PC-3 (cell line): ENCODE results near the gene CYB561D1. TPM values are rescaled to one million over a fixed set of nuclear protein-coding genes. Genes with fewer than 3 reads are reported as not detected.

Experiments
- ATAC-seq: fragments of 200-7000 bp; cut with Tn5 transposase; 2 replicates; pipeline ENCODE4 v1.9.1; 2020; ENCODE audit warnings: mild to moderate bottlenecking, moderate library complexity
- BruUV-seq: library from RNA; stranded (reverse); fragments of 400-500 nt; replicated peaks from 2 replicates; lab custom pipeline; 2021; lab: Mats Ljungman, UMichigan
- CTCF ChIA-PET: fragments of 300-600 bp; sonication (Branson Sonifier 250); formaldehyde crosslinking; loops from one replicate; lab custom pipeline; 2022; ENCODE audit warnings: antibody characterized with exemption; lab: Charles Lee
- POLR2A ChIA-PET: fragments of 300-600 bp; sonication (Branson Sonifier 250); formaldehyde crosslinking; loops from one replicate; lab custom pipeline; 2022; ENCODE audit warnings: antibody characterized with exemption; ENCODE audit not compliant: unreplicated experiment; lab: Charles Lee
- DNase-seq: peaks from one replicate; pipeline ENCODE4 v3.0.0-alpha.2; 2015
- H2AFZ ChIP-seq: fragments of 300-600 bp; sonication (generic); 2 replicates; pipeline ENCODE4 v1.6.0; 2016; ENCODE audit warnings: antibody characterized with exemption, low read length
- H3F3A ChIP-seq: fragments of 300-600 bp; sonication (generic); one replicate; pipeline ENCODE4 v1.6.0; 2017; ENCODE audit warnings: antibody characterized with exemption, low read length, control low read depth, mild to moderate bottlenecking; ENCODE audit not compliant: unreplicated experiment
- H3K27ac ChIP-seq: fragments of 300-600 bp; sonication (generic); 2 replicates; pipeline ENCODE4 v1.5.1; 2016; ENCODE audit warnings: mild to moderate bottlenecking, low read length
- H3K27me3 ChIP-seq: fragments of 300-600 bp; sonication (generic); 2 replicates; pipeline ENCODE4 v1.6.1; 2016; ENCODE audit warnings: low read length, mixed read lengths
- H3K36me3 ChIP-seq: fragments of 300-600 bp; sonication (generic); 2 replicates; pipeline ENCODE4 v1.6.1; 2016; ENCODE audit warnings: low read depth, mixed run types, low read length, mixed read lengths
- H3K4me1 ChIP-seq: fragments of 300-600 bp; sonication (generic); 2 replicates; pipeline ENCODE4 v1.5.1; 2016; ENCODE audit warnings: low read length; ENCODE audit not compliant: insufficient read depth
- H3K4me2 ChIP-seq: fragments of 300-600 bp; sonication (generic); 2 replicates; pipeline ENCODE4 v1.6.0; 2016; ENCODE audit warnings: low read length
- H3K4me3 ChIP-seq: fragments of 300-600 bp; sonication (generic); 2 replicates; pipeline ENCODE4 v1.5.1; 2016; ENCODE audit warnings: mild to moderate bottlenecking, low read length, mixed read lengths
- H3K79me2 ChIP-seq: fragments of 300-600 bp; sonication (generic); 2 replicates; pipeline ENCODE4 v1.6.1; 2017; ENCODE audit warnings: low read length, mixed read lengths
- H3K9ac ChIP-seq: fragments of 300-600 bp; sonication (generic); 2 replicates; pipeline ENCODE4 v1.6.0; 2016; ENCODE audit warnings: mild to moderate bottlenecking, low read length
- H3K9me2 ChIP-seq: fragments of 300-600 bp; sonication (generic); replicated peaks from 2 replicates; pipeline ENCODE4 v1.6.1; 2016; ENCODE audit warnings: mixed run types, low read length, mixed read lengths
- H3K9me3 ChIP-seq: fragments of 300-600 bp; sonication (generic); 2 replicates; pipeline ENCODE4 v1.6.1; 2016; ENCODE audit warnings: low read length, mixed read lengths
- H4K20me1 ChIP-seq: fragments of 300-600 bp; sonication (generic); 2 replicates; pipeline ENCODE4 v1.6.1; 2016; ENCODE audit warnings: low read length, mixed read lengths
- EZH2 ChIP-seq: fragments of 300-600 bp; sonication (generic); IDR thresholded peaks from one replicate; pipeline ENCODE4 v1.6.1; 2017; ENCODE audit warnings: antibody characterized with exemption, mild to moderate bottlenecking, low read length; ENCODE audit not compliant: unreplicated experiment
- EZH2phosphoT487 ChIP-seq: fragments of 300-600 bp; sonication (generic); IDR thresholded peaks from 2 replicates; pipeline ENCODE4 v1.6.1; 2018; ENCODE audit warnings: mild to moderate bottlenecking, antibody characterized with exemption, low read length, borderline replicate concordance
- intact Hi-C: fragments of 100-400 bp; cut with micrococcal nuclease; formaldehyde crosslinking; loops from 2 replicates; pipeline ENCODE4 v1.9.0; 2023
- total RNA-seq: library from RNA; depleted of rRNA; stranded (reverse); fragments of >200 nt; gene quantifications from 2 replicates; pipeline ENCODE4 v1.2.3, GENCODE V29; 2014
- TF ChIP-seq, protein P1 (sequence below): fragments of 300-600 bp; sonication (generic); conservative IDR thresholded peaks from 2 replicates; pipeline ENCODE4 v1.5.1; 2017; ENCODE audit warnings: antibody characterized with exemption, low read depth, mild to moderate bottlenecking, low read length

CYB561D1 gene
- total RNA-seq, 1 experiment from 2014 or later, result 2.7 TPM

DNA sequence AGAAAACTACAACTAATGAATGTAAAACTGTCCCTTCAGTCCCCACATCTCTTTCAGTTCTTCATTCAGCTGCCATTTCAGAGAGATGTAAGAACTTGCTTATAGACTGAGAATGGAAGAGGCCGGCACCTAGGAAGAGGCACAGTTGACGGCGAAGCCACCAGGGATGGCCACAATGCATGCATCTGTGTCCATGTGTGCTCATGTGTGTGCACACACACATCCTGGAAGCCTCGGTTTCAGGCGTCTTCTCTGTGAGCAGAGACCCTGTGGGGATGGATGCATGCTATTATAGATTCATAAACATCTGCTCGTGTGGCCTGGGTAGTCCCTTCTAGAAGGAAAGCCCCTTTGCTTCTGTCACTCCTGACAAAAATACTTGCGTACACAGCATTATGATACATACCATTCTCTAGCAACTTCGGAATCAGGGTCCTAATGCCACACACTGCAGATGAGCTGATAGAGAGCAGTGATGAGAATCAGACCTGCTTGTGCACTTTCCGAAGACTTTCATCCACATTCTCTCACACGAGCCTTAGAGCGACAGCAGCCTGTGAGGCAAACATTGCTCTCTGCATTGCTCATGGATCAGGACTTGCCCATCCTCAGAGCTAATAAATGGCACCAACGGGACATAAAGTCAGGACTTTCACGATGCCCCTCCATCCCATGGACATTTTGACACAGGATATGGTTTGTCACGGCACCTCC lies 33.4 kb downstream of the CYB561D1 start:
- TF ChIP-seq EZH2phosphoT487 (no peak), EZH2 (no peak)
- TF ChIP-seq, protein P1, sequence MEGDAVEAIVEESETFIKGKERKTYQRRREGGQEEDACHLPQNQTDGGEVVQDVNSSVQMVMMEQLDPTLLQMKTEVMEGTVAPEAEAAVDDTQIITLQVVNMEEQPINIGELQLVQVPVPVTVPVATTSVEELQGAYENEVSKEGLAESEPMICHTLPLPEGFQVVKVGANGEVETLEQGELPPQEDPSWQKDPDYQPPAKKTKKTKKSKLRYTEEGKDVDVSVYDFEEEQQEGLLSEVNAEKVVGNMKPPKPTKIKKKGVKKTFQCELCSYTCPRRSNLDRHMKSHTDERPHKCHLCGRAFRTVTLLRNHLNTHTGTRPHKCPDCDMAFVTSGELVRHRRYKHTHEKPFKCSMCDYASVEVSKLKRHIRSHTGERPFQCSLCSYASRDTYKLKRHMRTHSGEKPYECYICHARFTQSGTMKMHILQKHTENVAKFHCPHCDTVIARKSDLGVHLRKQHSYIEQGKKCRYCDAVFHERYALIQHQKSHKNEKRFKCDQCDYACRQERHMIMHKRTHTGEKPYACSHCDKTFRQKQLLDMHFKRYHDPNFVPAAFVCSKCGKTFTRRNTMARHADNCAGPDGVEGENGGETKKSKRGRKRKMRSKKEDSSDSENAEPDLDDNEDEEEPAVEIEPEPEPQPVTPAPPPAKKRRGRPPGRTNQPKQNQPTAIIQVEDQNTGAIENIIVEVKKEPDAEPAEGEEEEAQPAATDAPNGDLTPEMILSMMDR, result no peak
- Histone ChIP-seq H3K27me3 (0 out of 2 replicates have a peak, but pooled peaks cover 8% of the 10 kb centered on the region), H3K36me3 (no peaks in the 10 kb centered on the region), H3K4me3 (no peak overlapping the region), H3K4me1 (no peaks in the 10 kb centered on the region), H3K9ac (no peak overlapping the region), H2AFZ (no peak overlapping the region), H3K4me2 (no peak overlapping the region), H3F3A (no peaks in the 10 kb centered on the region), H3K27ac (no peak overlapping the region), H3K9me3 (no peaks in the 10 kb centered on the region), H3K9me2 (no peaks in the 10 kb centered on the region), H3K79me2 (no peaks in the 10 kb centered on the region), H4K20me1 (no peaks in the 10 kb centered on the region)
- ChIA-PET POLR2A (no interaction called here), CTCF (no interaction called here)
- DNase-seq, result no peak
- intact Hi-C loops, result no loop called here
- no peak for ATAC-seq
- BruUV-seq, result no TSS peak

DNA sequence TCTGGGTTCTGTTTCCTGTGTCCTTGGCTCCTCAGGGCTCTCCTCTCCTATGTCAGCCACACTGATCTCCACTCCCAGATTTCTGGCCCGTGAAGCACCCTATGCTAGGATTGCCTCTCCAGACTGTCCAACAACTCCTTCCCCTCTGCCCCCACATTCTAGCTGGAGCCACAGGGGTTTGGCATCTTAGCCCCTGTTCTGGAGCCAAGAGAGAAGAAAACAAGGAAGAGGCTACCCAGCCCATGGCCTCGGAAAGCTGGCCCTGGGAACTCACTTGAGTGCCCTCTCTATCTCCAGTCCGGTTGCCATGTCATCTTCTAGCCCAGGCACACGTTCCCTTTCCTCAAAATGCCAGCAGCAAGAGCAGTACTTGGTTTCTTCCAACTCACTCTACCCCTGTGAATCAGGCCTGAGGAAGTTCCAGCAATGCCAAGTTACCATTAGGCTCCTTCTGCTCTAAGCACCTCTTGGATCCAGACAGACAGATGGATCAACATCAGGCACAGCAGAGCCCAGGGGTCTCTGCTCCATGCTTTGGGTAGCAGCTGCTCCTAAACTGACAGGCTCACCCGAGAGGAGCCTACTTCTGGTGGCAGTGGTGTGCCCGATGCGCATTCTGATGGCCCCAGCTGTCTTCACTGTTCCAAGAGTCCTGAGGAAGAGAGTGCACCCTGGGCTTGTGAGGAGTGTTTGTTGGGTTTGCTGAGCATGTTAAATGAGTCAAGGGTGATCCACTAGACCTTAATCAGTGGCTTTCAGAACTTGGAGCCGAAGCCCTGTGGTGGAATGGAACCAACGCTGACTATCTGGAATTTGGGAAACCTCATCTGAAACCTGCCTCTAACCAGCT lies 34.2 kb downstream of the CYB561D1 start:
- Histone ChIP-seq H4K20me1 (no peaks in the 10 kb centered on the region), H3K36me3 (no peaks in the 10 kb centered on the region), H3K4me3 (no peak overlapping the region), H3K79me2 (no peaks in the 10 kb centered on the region), H3K9me2 (no peaks in the 10 kb centered on the region), H2AFZ (no peak overlapping the region), H3K27ac (no peak overlapping the region), H3F3A (no peaks in the 10 kb centered on the region), H3K27me3 (0 out of 2 replicates have a peak, but pooled peaks cover 8% of the 10 kb centered on the region), H3K9me3 (no peaks in the 10 kb centered on the region), H3K4me1 (no peaks in the 10 kb centered on the region), H3K9ac (no peak overlapping the region), H3K4me2 (no peak overlapping the region)
- TF ChIP-seq EZH2phosphoT487 (no peak), EZH2 (no peak)
- TF ChIP-seq, protein P1, result no peak
- CTCF ChIA-PET, result no interaction called here
- intact Hi-C loops, result no loop called here
- POLR2A ChIA-PET, result no interaction called here
- no peak for ATAC-seq
- DNase-seq, result no peak
- no TSS peak for BruUV-seq
